Endothelial cell of umbilical vein (primary cell): Measurements from ENCODE around the gene VAC14. TPM values are rescaled to one million over a fixed set of nuclear protein-coding genes. Genes with fewer than 3 reads are reported as not detected.

Experiments used
- BruUV-seq: library from RNA; stranded (reverse); fragments of 400-500 nt; replicated peaks from 2 replicates; lab custom pipeline; 2021; lab: Mats Ljungman, UMichigan
- CTCF ChIA-PET: fragments of 300-600, 350-600 bp; sonication (Branson Sonifier 250); formaldehyde crosslinking; loops from one replicate; lab custom pipeline; 2021; ENCODE audit warnings: antibody characterized with exemption, inconsistent platforms; lab: Charles Lee
- POLR2A ChIA-PET: fragments of 300-600, 350-600 bp; sonication (Branson Sonifier 250); formaldehyde crosslinking; loops from one replicate; lab custom pipeline; 2021; ENCODE audit warnings: antibody characterized with exemption, inconsistent platforms; lab: Charles Lee
- DNase-seq: peaks from one replicate; pipeline ENCODE4 v3.0.0-alpha.2; 2011; ENCODE audit warnings: low read depth, low spot score
- FAIRE-seq: peaks from 2 replicates; lab custom pipeline; 2011; peaks lifted over from hg19 to GRCh38; lab: Jason Lieb, UNC
- H2AFZ ChIP-seq: 2 replicates; pipeline ENCODE4 v1.6.0; 2012; ENCODE audit warnings: low read depth, low read length, control low read depth, inconsistent platforms
- H3K27ac ChIP-seq: 2 replicates; pipeline ENCODE4 v1.5.1; 2011; ENCODE audit warnings: low read depth, mild to moderate bottlenecking, control low read depth, low read length, moderate library complexity; ENCODE audit not compliant: insufficient read depth
- H3K27me3 ChIP-seq, 2 experiments: 2 replicates each; pipeline versions ENCODE4 v1.6.0 to v1.6.1; 2011; ENCODE audit warnings: low read length in 2 of 2, mixed read lengths in 1 of 2; ENCODE audit not compliant: control insufficient read depth in 2 of 2, insufficient read depth in 2 of 2
- H3K36me3 ChIP-seq, 2 experiments: 2 replicates in 1 of 2; 3 replicates in 1 of 2; pipeline ENCODE4 v1.5.1; 2011; ENCODE audit warnings: low read length in 2 of 2, mild to moderate bottlenecking in 1 of 2, moderate library complexity in 1 of 2; ENCODE audit not compliant: control insufficient read depth in 2 of 2, insufficient read depth in 2 of 2; ENCODE audit errors: extremely low read depth in 1 of 2
- H3K4me1 ChIP-seq: 3 replicates; pipeline ENCODE4 v1.5.1; 2011; ENCODE audit warnings: mild to moderate bottlenecking, low read length; ENCODE audit not compliant: control insufficient read depth, insufficient read depth; ENCODE audit errors: extremely low read depth
- H3K4me2 ChIP-seq: 2 replicates; pipeline ENCODE4 v1.6.1; 2011; ENCODE audit warnings: low read length, control low read depth, mixed read lengths; ENCODE audit not compliant: insufficient read depth
- H3K4me3 ChIP-seq, 3 experiments: fragments of 200-600 bp in 1 of 3; sonication (generic), shearing (Covaris generic) in 1 of 3; replicated peaks in 1 of 3; 2 replicates each; pipeline ENCODE4 v1.5.1; 2011 to 2016; ENCODE audit warnings: control low read depth in 3 of 3, low read length in 3 of 3, mild to moderate bottlenecking in 2 of 3, inconsistent platforms in 1 of 3, low read depth in 1 of 3, moderate library complexity in 1 of 3; ENCODE audit not compliant: insufficient read depth in 1 of 3
- H3K79me2 ChIP-seq: 2 replicates; pipeline ENCODE4 v1.6.0; 2012; ENCODE audit warnings: low read length, inconsistent platforms; ENCODE audit not compliant: control insufficient read depth, insufficient read depth
- H3K9ac ChIP-seq: replicated peaks from 2 replicates; pipeline ENCODE3; 2011; ENCODE audit warnings: low read length, control low read depth; ENCODE audit not compliant: insufficient read depth; ENCODE audit errors: extremely low read depth
- H3K9me1 ChIP-seq: replicated peaks from 3 replicates; pipeline ENCODE4 v1.6.0; 2011; ENCODE audit warnings: mild to moderate bottlenecking, low read length; ENCODE audit not compliant: control insufficient read depth, insufficient read depth; ENCODE audit errors: extremely low read depth
- H3K9me3 ChIP-seq: replicated peaks from 2 replicates; pipeline ENCODE4 v1.5.1; 2012; ENCODE audit warnings: low read length, inconsistent platforms; ENCODE audit not compliant: control insufficient read depth, insufficient read depth
- H4K20me1 ChIP-seq: replicated peaks from 2 replicates; pipeline ENCODE3; 2011; ENCODE audit warnings: mild to moderate bottlenecking, low read length; ENCODE audit not compliant: control insufficient read depth, insufficient read depth; ENCODE audit errors: extremely low read depth
- EZH2 ChIP-seq: IDR thresholded peaks from 2 replicates; pipeline ENCODE4 v1.6.1; 2012; ENCODE audit warnings: borderline replicate concordance, low read depth, mild to moderate bottlenecking, moderate library complexity, low read length, inconsistent platforms; ENCODE audit not compliant: severe bottlenecking
- FOS ChIP-seq: IDR thresholded peaks from 2 replicates; pipeline ENCODE4 v1.6.1; 2011; ENCODE audit warnings: mild to moderate bottlenecking, low read length, moderate library complexity, borderline replicate concordance; ENCODE audit not compliant: insufficient read depth
- GATA2 ChIP-seq: IDR thresholded peaks from 2 replicates; pipeline ENCODE4 v1.7.0; 2011; ENCODE audit warnings: low read depth, mild to moderate bottlenecking, moderate library complexity, mixed read lengths, low read length; ENCODE audit not compliant: insufficient read length, insufficient read depth
- JUN ChIP-seq: IDR thresholded peaks from 2 replicates; pipeline ENCODE4 v1.6.1; 2011; ENCODE audit warnings: borderline replicate concordance, low read depth; ENCODE audit not compliant: insufficient read length, insufficient read depth
- MYC ChIP-seq: IDR thresholded peaks from one replicate; pipeline ENCODE4 v1.6.1; 2011; ENCODE audit warnings: mild to moderate bottlenecking, low read depth, low read length
- POLR2A ChIP-seq: IDR thresholded peaks from 2 replicates; pipeline ENCODE4 v1.6.1; 2012; ENCODE audit warnings: low read depth, mild to moderate bottlenecking, control low read depth, low read length
- POLR2AphosphoS5 ChIP-seq: IDR thresholded peaks from 2 replicates; pipeline ENCODE4 v1.6.1; 2012; ENCODE audit warnings: low read depth, mild to moderate bottlenecking, control low read depth, low read length, moderate library complexity; ENCODE audit not compliant: insufficient read depth
- dilution Hi-C: fragments of 300-500 bp; cut with MboI; formaldehyde crosslinking; loops from one replicate; pipeline ENCODE4 v1.15.0; 2019; ENCODE audit warnings: low sequenced_read_pairs; ENCODE audit not compliant: extremely low pct_ligation_motif_present
- intact Hi-C: fragments of 100-400 bp; cut with micrococcal nuclease; formaldehyde crosslinking; loops from one replicate; pipeline ENCODE4 v1.10.0; 2022
- polyA plus RNA-seq, 4 experiments: library from polyadenylated mRNA; depleted of rRNA in 3 of 4; stranded (reverse) in 3 of 4; unstranded in 1 of 4; fragments of >200 nt; gene quantifications; 2 replicates each; pipeline versions ENCODE4 v1.2.1 to v1.2.3, GENCODE V29; 2011 to 2012; ENCODE audit warnings: missing spikeins in 1 of 4
- total RNA-seq: library from RNA; stranded (reverse); gene quantifications from 2 replicates; pipeline ENCODE4 v1.2.3, GENCODE V29; 2021
- TF ChIP-seq, protein P1 (sequence below), 2 donors: IDR thresholded peaks; 1 replicate in 1 of 2; 2 replicates in 1 of 2; pipeline ENCODE4 v1.5.1; 2011; ENCODE audit warnings: low read length in 2 of 2, mild to moderate bottlenecking in 2 of 2, moderate library complexity in 2 of 2, control low read depth in 1 of 2, inconsistent platforms in 1 of 2, low read depth in 1 of 2; ENCODE audit not compliant: insufficient read depth in 1 of 2; ENCODE audit errors: extremely low read depth in 1 of 2
- TF ChIP-seq, protein P2 (sequence below): IDR thresholded peaks from 2 replicates; pipeline ENCODE4 v1.6.1; 2011; ENCODE audit not compliant: insufficient read depth, insufficient read length

Gene VAC14
- total and polyA plus RNA-seq, 2 donors (not counting 3 experiments of a cell fraction or from before 2014, with no cell fraction given) = 37.6 to 57.9 TPM

GRCh38 chr16:70768203-70768580 lies 32.8 kb downstream of the VAC14 start:
- no peak overlapping the region for H3K27ac ChIP-seq
- no peaks in the 10 kb centered on the region for H3K4me1 ChIP-seq
- no peak overlapping the region for H3K4me2 ChIP-seq
- peaks cover 4 to 10% of the 10 kb centered on the region in 2 experiments for H3K36me3 ChIP-seq
- no peak overlapping the region for H2AFZ ChIP-seq
- CTCF ChIA-PET = interaction anchor here (1.0 to 5.8 kb wide), 6 partner anchors 14 to 88 kb away, joined by 3 to 53 read pairs (median 4); partner anchors contain the start of gene MTSS2
- no peak for TF ChIP-seq POLR2A
- TF ChIP-seq, protein P1, sequence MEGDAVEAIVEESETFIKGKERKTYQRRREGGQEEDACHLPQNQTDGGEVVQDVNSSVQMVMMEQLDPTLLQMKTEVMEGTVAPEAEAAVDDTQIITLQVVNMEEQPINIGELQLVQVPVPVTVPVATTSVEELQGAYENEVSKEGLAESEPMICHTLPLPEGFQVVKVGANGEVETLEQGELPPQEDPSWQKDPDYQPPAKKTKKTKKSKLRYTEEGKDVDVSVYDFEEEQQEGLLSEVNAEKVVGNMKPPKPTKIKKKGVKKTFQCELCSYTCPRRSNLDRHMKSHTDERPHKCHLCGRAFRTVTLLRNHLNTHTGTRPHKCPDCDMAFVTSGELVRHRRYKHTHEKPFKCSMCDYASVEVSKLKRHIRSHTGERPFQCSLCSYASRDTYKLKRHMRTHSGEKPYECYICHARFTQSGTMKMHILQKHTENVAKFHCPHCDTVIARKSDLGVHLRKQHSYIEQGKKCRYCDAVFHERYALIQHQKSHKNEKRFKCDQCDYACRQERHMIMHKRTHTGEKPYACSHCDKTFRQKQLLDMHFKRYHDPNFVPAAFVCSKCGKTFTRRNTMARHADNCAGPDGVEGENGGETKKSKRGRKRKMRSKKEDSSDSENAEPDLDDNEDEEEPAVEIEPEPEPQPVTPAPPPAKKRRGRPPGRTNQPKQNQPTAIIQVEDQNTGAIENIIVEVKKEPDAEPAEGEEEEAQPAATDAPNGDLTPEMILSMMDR (IDR thresholded peaks at IDR 0.05; ENCODE audit: extremely low read depth in 1 of 2, insufficient read depth in 1 of 2, low read depth in 1 of 2, low read length in 2 of 2) = no peak
- no peak for TF ChIP-seq JUN
- no peak for DNase-seq
- no peak overlapping the region for H3K9ac ChIP-seq
- H3K79me2 ChIP-seq = no peaks in the 10 kb centered on the region
- no peak for FAIRE-seq
- dilution Hi-C loops (no loop called here), intact Hi-C loops (no loop called here)
- H3K9me3 ChIP-seq = no peaks in the 10 kb centered on the region
- no peaks in the 10 kb centered on the region for H4K20me1 ChIP-seq
- H3K4me3 ChIP-seq = no peak overlapping the region
- BruUV-seq = no TSS peak
- H3K9me1 ChIP-seq = no peaks in the 10 kb centered on the region
- POLR2A ChIA-PET = no interaction called here
- no peaks in the 10 kb centered on the region for H3K27me3 ChIP-seq

- FAIRE-seq (no peak), DNase-seq (no peak)
- Histone ChIP-seq H3K9ac (no peak overlapping the region), H3K9me3 (no peaks in the 10 kb centered on the region), H3K27me3 (no peaks in the 10 kb centered on the region), H2AFZ (no peak overlapping the region), H3K4me2 (no peak overlapping the region), H3K4me1 (no peaks in the 10 kb centered on the region), H3K79me2 (no peaks in the 10 kb centered on the region), H3K27ac (no peak overlapping the region), H3K4me3 (no peak overlapping the region), H3K36me3 (peaks cover 4 to 10% of the 10 kb centered on the region in 2 experiments), H3K9me1 (no peaks in the 10 kb centered on the region), H4K20me1 (no peaks in the 10 kb centered on the region)
- intact Hi-C loops = no loop called here
- no peak for TF ChIP-seq FOS
- TF ChIP-seq MYC = no peak
- no peak for TF ChIP-seq POLR2A
- TF ChIP-seq POLR2AphosphoS5 = no peak
- no peak for TF ChIP-seq JUN
- TF ChIP-seq, protein P1 (IDR thresholded peaks at IDR 0.05; ENCODE audit: extremely low read depth in 1 of 2, insufficient read depth in 1 of 2, low read depth in 1 of 2, low read length in 2 of 2) = no peak
- no peak for TF ChIP-seq GATA2
- TF ChIP-seq, protein P2, sequence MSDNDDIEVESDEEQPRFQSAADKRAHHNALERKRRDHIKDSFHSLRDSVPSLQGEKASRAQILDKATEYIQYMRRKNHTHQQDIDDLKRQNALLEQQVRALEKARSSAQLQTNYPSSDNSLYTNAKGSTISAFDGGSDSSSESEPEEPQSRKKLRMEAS = no peak
- no peak for TF ChIP-seq EZH2
- CTCF ChIA-PET = interaction anchor here (1.0 to 5.8 kb wide), 6 partner anchors 14 to 87 kb away, joined by 3 to 53 read pairs (median 4); partner anchors contain the start of gene MTSS2
- dilution Hi-C loops = no loop called here
- POLR2A ChIA-PET = no interaction called here
- BruUV-seq = no TSS peak
Observed at GRCh38 chr16:70767377-70768202, 33.4 kb downstream of the VAC14 start.
